GM13976 (cell line): ENCODE measurements around the gene KCNIP2.

Experiments used
- DNase-seq: peaks from one replicate; pipeline ENCODE4 v3.0.0; 2012; ENCODE audit warnings: low spot score
- CTCF ChIP-seq: IDR thresholded peaks from 2 replicates; pipeline ENCODE4 v1.5.1; 2012; ENCODE audit warnings: borderline replicate concordance, mild to moderate bottlenecking; ENCODE audit not compliant: insufficient read depth; ENCODE audit errors: extremely low read depth, missing control alignments, control extremely low read depth
- in situ Hi-C: fragments of 300-500 bp; cut with MboI; formaldehyde crosslinking; loops from one replicate; pipeline ENCODE4 v1.12.0; 2022; ENCODE audit warnings: low sequenced_read_pairs, mixed read lengths, inconsistent platforms; ENCODE audit not compliant: unreplicated experiment

KCNIP2 gene

GRCh38 chr10:101874252-101874651 is 30.7 kb upstream of the KCNIP2 start:
- no peak for DNase-seq
- TF ChIP-seq CTCF: no peak
- in situ Hi-C loops: no loop called here

GRCh38 chr10:101867931-101868330 is 24.3 kb upstream of the KCNIP2 start:
- no peak for TF ChIP-seq CTCF
- no peak for DNase-seq
- in situ Hi-C loops: no loop called here

- in situ Hi-C loops: no loop called here
- no peak for TF ChIP-seq CTCF
- DNase-seq: no peak
Measured at GRCh38 chr10:101859530-101859929, 15.9 kb upstream of the KCNIP2 start.

GRCh38 chr10:101858723-101859500 is 15.3 kb upstream of the KCNIP2 start:
- in situ Hi-C loops: no loop called here
- no peak for TF ChIP-seq CTCF
- peak; percentile 55 for DNase-seq

GRCh38 chr10:101857802-101858476 is 14.3 kb upstream of the KCNIP2 start:
- no peak for DNase-seq
- no peak for TF ChIP-seq CTCF
- in situ Hi-C loops: no loop called here

GRCh38 chr10:101856626-101857025 is 13.0 kb upstream of the KCNIP2 start:
- DNase-seq: no peak
- in situ Hi-C loops: no loop called here
- TF ChIP-seq CTCF: no peak
